OCI-LY7 (cell line): ENCODE measurements around the gene BLTP3B. TPM values are rescaled to one million over a fixed set of nuclear protein-coding genes. Genes with fewer than 3 reads are reported as not detected.

Experiments used
- BruUV-seq: library from RNA; stranded (reverse); fragments of 400-500 nt; replicated peaks from 2 replicates; lab custom pipeline; 2021; lab: Mats Ljungman, UMichigan
- CTCF ChIA-PET: fragments of 300-600 bp; sonication (Branson Sonifier 250); formaldehyde crosslinking; loops from one replicate; lab custom pipeline; 2022; ENCODE audit warnings: antibody characterized with exemption; ENCODE audit not compliant: unreplicated experiment; lab: Charles Lee
- POLR2A ChIA-PET: fragments of 300-600 bp; sonication (Branson Sonifier 250); formaldehyde crosslinking; loops from one replicate; lab custom pipeline; 2022; ENCODE audit warnings: antibody characterized with exemption; lab: Charles Lee
- DNase-seq: peaks from one replicate; pipeline ENCODE4 v3.0.0-alpha.2; 2015; ENCODE audit warnings: low spot score
- H2AFZ ChIP-seq: fragments of 200-600 bp; sonication (generic), shearing (Covaris generic); 2 replicates; pipeline ENCODE4 v1.6.1; 2014; ENCODE audit warnings: mild to moderate bottlenecking, antibody characterized with exemption, low read length, moderate library complexity
- H3K27ac ChIP-seq: fragments of 200-600 bp; sonication (generic); 2 replicates; pipeline ENCODE4 v1.5.1; 2014; ENCODE audit warnings: mixed run types, low read depth, mild to moderate bottlenecking, moderate library complexity, low read length, inconsistent platforms; ENCODE audit not compliant: poor library complexity, severe bottlenecking
- H3K36me3 ChIP-seq: fragments of 200-600 bp; sonication (generic); 2 replicates; pipeline ENCODE4 v1.6.1; 2014; ENCODE audit warnings: mild to moderate bottlenecking, antibody characterized with exemption, low read length, moderate library complexity, mixed read lengths; ENCODE audit not compliant: insufficient read depth
- H3K4me1 ChIP-seq: fragments of 200-600 bp; sonication (generic); 2 replicates; pipeline ENCODE4 v1.5.1; 2014; ENCODE audit warnings: mild to moderate bottlenecking, low read length; ENCODE audit not compliant: insufficient read depth, poor library complexity, severe bottlenecking
- H3K4me2 ChIP-seq: fragments of 200-600 bp; sonication (generic); 2 replicates; pipeline ENCODE4 v1.6.1; 2014; ENCODE audit warnings: mild to moderate bottlenecking, low read length
- H3K4me3 ChIP-seq: fragments of 200-600 bp; sonication (generic); 2 replicates; pipeline ENCODE4 v1.5.1; 2014; ENCODE audit warnings: mild to moderate bottlenecking, low read depth, low read length; ENCODE audit not compliant: poor library complexity, severe bottlenecking
- H3K79me2 ChIP-seq: fragments of 200-600 bp; sonication (generic); 2 replicates; pipeline ENCODE4 v1.6.1; 2016; ENCODE audit warnings: low read depth, mild to moderate bottlenecking, low read length, moderate library complexity, mixed read lengths; ENCODE audit not compliant: insufficient read depth
- H3K9me2 ChIP-seq: fragments of 200-600 bp; sonication (generic); 2 replicates; pipeline ENCODE4 v1.6.1; 2016; ENCODE audit warnings: mild to moderate bottlenecking, low read length, mixed read lengths; ENCODE audit not compliant: insufficient read depth
- H3K9me3 ChIP-seq: fragments of 200-600 bp; sonication (generic); 2 replicates; pipeline ENCODE4 v1.6.1; 2014; ENCODE audit warnings: mild to moderate bottlenecking, mixed run types, low read length, mixed read lengths
- H4K20me1 ChIP-seq: fragments of 200-600 bp; sonication (generic); 2 replicates; pipeline ENCODE4 v1.6.1; 2014; ENCODE audit warnings: mild to moderate bottlenecking, antibody characterized with exemption, low read length, moderate library complexity, mixed read lengths; ENCODE audit not compliant: insufficient read depth
- EZH2phosphoT487 ChIP-seq: fragments of 200-600 bp; sonication (generic); IDR thresholded peaks from 2 replicates; pipeline ENCODE4 v1.6.1; 2018; ENCODE audit warnings: low read depth, borderline replicate concordance, mild to moderate bottlenecking, mixed run types, antibody characterized with exemption, low read length, moderate library complexity, mixed read lengths
- intact Hi-C: fragments of 100-400 bp; cut with micrococcal nuclease; formaldehyde crosslinking; loops from one replicate; pipeline ENCODE4 v1.10.0; 2022; ENCODE audit not compliant: unreplicated experiment
- total RNA-seq, 2 experiments: library from RNA; depleted of rRNA in 1 of 2; stranded (reverse); fragments of >200 nt in 1 of 2; shearing (Covaris generic) in 1 of 2; gene quantifications; 2 replicates each; pipeline ENCODE4 v1.2.3, GENCODE V29; 2014 to 2022
- TF ChIP-seq, protein P1 (sequence below): fragments of 200-600 bp; sonication (generic); conservative IDR thresholded peaks from 2 replicates; pipeline ENCODE4 v1.5.1; 2014; ENCODE audit warnings: mild to moderate bottlenecking, antibody characterized with exemption, low read length, moderate library complexity, mixed read lengths

The BLTP3B gene
- total RNA-seq, 2 experiments from 2014 or later: 18.9 to 20.2 TPM

DNA sequence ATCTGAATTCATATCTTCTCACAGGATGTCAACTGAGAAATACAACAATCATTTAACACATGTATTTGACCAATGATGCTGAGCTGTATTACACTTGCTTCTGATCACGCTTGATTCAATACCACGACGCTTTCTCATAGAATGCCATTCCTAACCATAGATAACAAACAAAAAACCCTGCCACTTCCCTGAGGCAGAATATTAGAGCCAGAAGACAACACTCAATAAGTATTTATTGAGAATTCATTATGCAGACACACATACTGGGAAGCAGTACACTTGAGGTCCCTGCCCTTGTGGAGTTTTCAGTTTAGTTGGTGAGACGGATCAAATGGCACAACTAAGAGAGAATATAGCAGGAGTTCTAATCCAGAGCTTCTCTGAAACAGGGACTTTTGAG, 32.4 kb downstream of the BLTP3B start:
- H3K4me1 ChIP-seq: peaks cover 7% of the 10 kb centered on the region
- peaks cover 17% of the 10 kb centered on the region; the same call in 1 of the 2 replicates for H3K79me2 ChIP-seq
- no peak overlapping the region for H3K4me3 ChIP-seq
- TF ChIP-seq, protein P1, sequence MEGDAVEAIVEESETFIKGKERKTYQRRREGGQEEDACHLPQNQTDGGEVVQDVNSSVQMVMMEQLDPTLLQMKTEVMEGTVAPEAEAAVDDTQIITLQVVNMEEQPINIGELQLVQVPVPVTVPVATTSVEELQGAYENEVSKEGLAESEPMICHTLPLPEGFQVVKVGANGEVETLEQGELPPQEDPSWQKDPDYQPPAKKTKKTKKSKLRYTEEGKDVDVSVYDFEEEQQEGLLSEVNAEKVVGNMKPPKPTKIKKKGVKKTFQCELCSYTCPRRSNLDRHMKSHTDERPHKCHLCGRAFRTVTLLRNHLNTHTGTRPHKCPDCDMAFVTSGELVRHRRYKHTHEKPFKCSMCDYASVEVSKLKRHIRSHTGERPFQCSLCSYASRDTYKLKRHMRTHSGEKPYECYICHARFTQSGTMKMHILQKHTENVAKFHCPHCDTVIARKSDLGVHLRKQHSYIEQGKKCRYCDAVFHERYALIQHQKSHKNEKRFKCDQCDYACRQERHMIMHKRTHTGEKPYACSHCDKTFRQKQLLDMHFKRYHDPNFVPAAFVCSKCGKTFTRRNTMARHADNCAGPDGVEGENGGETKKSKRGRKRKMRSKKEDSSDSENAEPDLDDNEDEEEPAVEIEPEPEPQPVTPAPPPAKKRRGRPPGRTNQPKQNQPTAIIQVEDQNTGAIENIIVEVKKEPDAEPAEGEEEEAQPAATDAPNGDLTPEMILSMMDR: no peak
- TF ChIP-seq EZH2phosphoT487: no peak
- intact Hi-C loops: no loop called here
- no peak for DNase-seq
- H3K36me3 ChIP-seq: peaks cover 42% of the 10 kb centered on the region
- ChIA-PET CTCF (no interaction called here), POLR2A (interaction anchor here (1.8 kb wide), 1 partner anchor 18 kb away, joined by 4 read pairs; no protein-coding TSS in a partner anchor)
- H3K9me2 ChIP-seq: no peaks in the 10 kb centered on the region
- H3K4me2 ChIP-seq: no peak overlapping the region
- H2AFZ ChIP-seq: no peak overlapping the region
- H4K20me1 ChIP-seq: 0 out of 2 replicates have a peak, but pooled peaks cover 4% of the 10 kb centered on the region
- H3K9me3 ChIP-seq: 0 out of 2 replicates have a peak, but pooled peaks cover 3% of the 10 kb centered on the region
- BruUV-seq: no TSS peak
- no peak overlapping the region for H3K27ac ChIP-seq

DNA sequence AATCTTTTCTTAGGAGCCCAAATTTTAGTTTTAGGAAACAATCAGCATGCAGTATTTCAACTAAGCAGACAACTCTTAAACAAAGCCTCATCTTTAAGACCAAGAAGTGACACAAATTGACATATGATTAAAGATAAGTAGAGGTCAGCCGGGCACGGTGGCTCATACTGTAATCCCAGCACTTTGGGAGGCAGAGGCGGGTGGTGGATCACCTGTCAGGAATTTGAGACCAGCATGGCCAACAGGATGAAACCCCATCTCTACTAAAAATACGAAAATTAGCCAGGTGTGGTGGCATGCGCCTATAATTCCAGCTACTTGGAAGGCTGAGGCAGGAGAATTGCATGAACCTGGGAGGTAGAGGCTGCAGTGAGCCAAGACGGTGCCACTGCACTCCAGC, 35.8 kb downstream of the BLTP3B start:
- Histone ChIP-seq H3K9me2 (no peaks in the 10 kb centered on the region), H4K20me1 (no peaks in the 10 kb centered on the region), H3K79me2 (peaks cover 17% of the 10 kb centered on the region; the same call in 1 of the 2 replicates), H3K4me2 (no peak overlapping the region), H3K4me1 (no peaks in the 10 kb centered on the region), H3K27ac (no peak overlapping the region), H3K9me3 (0 out of 2 replicates have a peak, but pooled peaks cover 3% of the 10 kb centered on the region), H2AFZ (no peak overlapping the region), H3K36me3 (peaks cover 54% of the 10 kb centered on the region), H3K4me3 (no peak overlapping the region)
- no peak for DNase-seq
- no TSS peak for BruUV-seq
- ChIA-PET CTCF (no interaction called here), POLR2A (no interaction called here)
- TF ChIP-seq, protein P1: no peak
- no peak for TF ChIP-seq EZH2phosphoT487
- intact Hi-C loops: no loop called here

DNA sequence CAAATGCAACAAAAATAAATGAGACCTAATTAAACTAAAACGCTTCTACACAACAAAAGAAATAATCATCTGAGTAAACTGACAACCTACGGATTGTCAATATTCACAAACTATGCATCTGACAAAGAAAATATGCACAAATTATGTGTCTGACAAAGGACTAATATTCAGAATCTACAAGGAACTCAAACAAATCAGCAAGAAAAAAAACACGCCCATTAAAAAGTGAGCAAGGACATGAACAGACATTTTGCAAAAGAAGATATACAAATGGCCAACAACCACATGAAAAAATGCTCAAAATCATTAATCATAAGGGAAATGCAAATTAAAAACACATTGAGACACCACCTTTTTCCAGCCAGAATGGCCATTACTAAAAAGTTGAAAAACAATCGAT, 37.0 kb downstream of the BLTP3B start:
- Histone ChIP-seq H3K27ac (no peak overlapping the region), H2AFZ (no peak overlapping the region), H3K9me2 (no peaks in the 10 kb centered on the region), H3K4me3 (no peak overlapping the region), H3K79me2 (peaks cover 17% of the 10 kb centered on the region; the same call in 1 of the 2 replicates), H3K4me2 (no peak overlapping the region), H3K4me1 (no peaks in the 10 kb centered on the region), H3K36me3 (peaks cover 63% of the 10 kb centered on the region), H3K9me3 (0 out of 2 replicates have a peak, but pooled peaks cover 3% of the 10 kb centered on the region), H4K20me1 (no peaks in the 10 kb centered on the region)
- TF ChIP-seq, protein P1: no peak
- intact Hi-C loops: no loop called here
- POLR2A ChIA-PET: no interaction called here
- CTCF ChIA-PET: no interaction called here
- DNase-seq: no peak
- BruUV-seq: no TSS peak
